Measurements from ENCODE around the gene GPATCH2.

Gene GPATCH2

GRCh38 chr1:217630711-217631591, at the start of gene GPATCH2, which contains the start of gene SPATA17:
Gene GPATCH2 (minus strand): TSS chr1:217631090. CDS start chr1:217630971, 119 bp downstream.
Gene SPATA17 (plus strand): TSS chr1:217631344. CDS start chr1:217631379, 35 bp downstream.
- H3K27ac ChIP-seq (ENCODE audit: low read depth in 2 of 2, low read length in 2 of 2) = peak within 1 kb of the TSS; percentile 81 to 88
- peak within 1 kb of the TSS; percentile 83 to 88 for H3K9ac ChIP-seq (ENCODE audit: low read depth in 1 of 2, low read length in 2 of 2)
- H3K9me3 ChIP-seq (ENCODE audit: control insufficient read depth in 2 of 2, low read length in 2 of 2) = no peaks in the 10 kb centered on the region
- H3K27me3 ChIP-seq (ENCODE audit: control insufficient read depth in 2 of 2, insufficient read depth in 2 of 2, low read length in 2 of 2) = no peaks in the 10 kb centered on the region
- no peaks in the 10 kb centered on the region for H3K36me3 ChIP-seq (ENCODE audit: control insufficient read depth in 2 of 2, insufficient read depth in 2 of 2, low read length in 2 of 2)
- peaks cover 7 to 22% of the 10 kb centered on the region in 2 donors for H3K4me1 ChIP-seq (ENCODE audit: control insufficient read depth in 2 of 2, insufficient read depth in 2 of 2, low read length in 2 of 2)
- peak within 1 kb of the TSS; percentile 87 to 97 for H3K4me3 ChIP-seq (ENCODE audit: low read length in 2 of 2)

GRCh38 chr1:217674028-217674729, 43.3 kb upstream of the GPATCH2 start:
- H3K36me3 ChIP-seq (ENCODE audit: control insufficient read depth in 2 of 2, insufficient read depth in 2 of 2, low read length in 2 of 2) = no peaks in the 10 kb centered on the region
- H3K9me3 ChIP-seq (ENCODE audit: control insufficient read depth in 2 of 2, low read length in 2 of 2) = no peaks in the 10 kb centered on the region
- H3K4me1 ChIP-seq (ENCODE audit: control insufficient read depth in 2 of 2, insufficient read depth in 2 of 2, low read length in 2 of 2) = no peaks in the 10 kb centered on the region
- H3K27me3 ChIP-seq (ENCODE audit: control insufficient read depth in 2 of 2, insufficient read depth in 2 of 2, low read length in 2 of 2) = no peaks in the 10 kb centered on the region
- no peak overlapping the region for H3K4me3 ChIP-seq (ENCODE audit: low read length in 2 of 2)
- H3K27ac ChIP-seq (ENCODE audit: low read depth in 2 of 2, low read length in 2 of 2) = no peak overlapping the region
- no peak overlapping the region for H3K9ac ChIP-seq (ENCODE audit: low read depth in 1 of 2, low read length in 2 of 2)

- no peak overlapping the region for H3K27ac ChIP-seq (ENCODE audit: low read depth in 2 of 2, low read length in 2 of 2)
- H3K36me3 ChIP-seq (ENCODE audit: control insufficient read depth in 2 of 2, insufficient read depth in 2 of 2, low read length in 2 of 2) = no peaks in the 10 kb centered on the region
- no peak overlapping the region for H3K4me3 ChIP-seq (ENCODE audit: low read length in 2 of 2)
- no peaks in the 10 kb centered on the region for H3K4me1 ChIP-seq (ENCODE audit: control insufficient read depth in 2 of 2, insufficient read depth in 2 of 2, low read length in 2 of 2)
- H3K27me3 ChIP-seq (ENCODE audit: control insufficient read depth in 2 of 2, insufficient read depth in 2 of 2, low read length in 2 of 2) = no peaks in the 10 kb centered on the region
- no peak overlapping the region for H3K9ac ChIP-seq (ENCODE audit: low read depth in 1 of 2, low read length in 2 of 2)
- H3K9me3 ChIP-seq (ENCODE audit: control insufficient read depth in 2 of 2, low read length in 2 of 2) = no peaks in the 10 kb centered on the region
Observed at GRCh38 chr1:217673387-217673786, 42.5 kb upstream of the GPATCH2 start.

- Histone ChIP-seq H3K9me3 (ENCODE audit: control insufficient read depth in 2 of 2, low read length in 2 of 2) (no peaks in the 10 kb centered on the region), H3K27me3 (ENCODE audit: control insufficient read depth in 2 of 2, insufficient read depth in 2 of 2, low read length in 2 of 2) (no peaks in the 10 kb centered on the region), H3K4me3 (ENCODE audit: low read length in 2 of 2) (no peak overlapping the region), H3K9ac (ENCODE audit: low read depth in 1 of 2, low read length in 2 of 2) (no peak overlapping the region), H3K4me1 (ENCODE audit: control insufficient read depth in 2 of 2, insufficient read depth in 2 of 2, low read length in 2 of 2) (no peaks in the 10 kb centered on the region), H3K36me3 (ENCODE audit: control insufficient read depth in 2 of 2, insufficient read depth in 2 of 2, low read length in 2 of 2) (no peaks in the 10 kb centered on the region), H3K27ac (ENCODE audit: low read depth in 2 of 2, low read length in 2 of 2) (no peak overlapping the region)
Observed at GRCh38 chr1:217668351-217668940, 37.6 kb upstream of the GPATCH2 start.

GRCh38 chr1:217661407-217661806, 30.5 kb upstream of the GPATCH2 start:
- Histone ChIP-seq H3K9me3 (ENCODE audit: control insufficient read depth in 2 of 2, low read length in 2 of 2) (no peaks in the 10 kb centered on the region), H3K4me3 (ENCODE audit: low read length in 2 of 2) (no peak overlapping the region), H3K36me3 (ENCODE audit: control insufficient read depth in 2 of 2, insufficient read depth in 2 of 2, low read length in 2 of 2) (no peaks in the 10 kb centered on the region), H3K9ac (ENCODE audit: low read depth in 1 of 2, low read length in 2 of 2) (no peak overlapping the region), H3K4me1 (ENCODE audit: control insufficient read depth in 2 of 2, insufficient read depth in 2 of 2, low read length in 2 of 2) (no peaks in the 10 kb centered on the region), H3K27me3 (ENCODE audit: control insufficient read depth in 2 of 2, insufficient read depth in 2 of 2, low read length in 2 of 2) (no peaks in the 10 kb centered on the region), H3K27ac (ENCODE audit: low read depth in 2 of 2, low read length in 2 of 2) (no peak overlapping the region)

GRCh38 chr1:217660353-217661062, 29.6 kb upstream of the GPATCH2 start:
- no peaks in the 10 kb centered on the region for H3K36me3 ChIP-seq (ENCODE audit: control insufficient read depth in 2 of 2, insufficient read depth in 2 of 2, low read length in 2 of 2)
- H3K9ac ChIP-seq (ENCODE audit: low read depth in 1 of 2, low read length in 2 of 2) = no peak overlapping the region
- H3K27ac ChIP-seq (ENCODE audit: low read depth in 2 of 2, low read length in 2 of 2) = no peak overlapping the region
- no peaks in the 10 kb centered on the region for H3K9me3 ChIP-seq (ENCODE audit: control insufficient read depth in 2 of 2, low read length in 2 of 2)
- no peaks in the 10 kb centered on the region for H3K4me1 ChIP-seq (ENCODE audit: control insufficient read depth in 2 of 2, insufficient read depth in 2 of 2, low read length in 2 of 2)
- no peak overlapping the region for H3K4me3 ChIP-seq (ENCODE audit: low read length in 2 of 2)
- no peaks in the 10 kb centered on the region for H3K27me3 ChIP-seq (ENCODE audit: control insufficient read depth in 2 of 2, insufficient read depth in 2 of 2, low read length in 2 of 2)

- Histone ChIP-seq H3K9ac (ENCODE audit: low read depth in 1 of 2, low read length in 2 of 2) (no peak overlapping the region), H3K27me3 (ENCODE audit: control insufficient read depth in 2 of 2, insufficient read depth in 2 of 2, low read length in 2 of 2) (no peaks in the 10 kb centered on the region), H3K36me3 (ENCODE audit: control insufficient read depth in 2 of 2, insufficient read depth in 2 of 2, low read length in 2 of 2) (no peaks in the 10 kb centered on the region), H3K9me3 (ENCODE audit: control insufficient read depth in 2 of 2, low read length in 2 of 2) (no peaks in the 10 kb centered on the region), H3K27ac (ENCODE audit: low read depth in 2 of 2, low read length in 2 of 2) (no peak overlapping the region), H3K4me3 (ENCODE audit: low read length in 2 of 2) (no peak overlapping the region), H3K4me1 (ENCODE audit: control insufficient read depth in 2 of 2, insufficient read depth in 2 of 2, low read length in 2 of 2) (no peaks in the 10 kb centered on the region)
Observed at GRCh38 chr1:217650674-217651073, 19.8 kb upstream of the GPATCH2 start.

GRCh38 chr1:217647791-217648190, 16.9 kb upstream of the GPATCH2 start:
- H3K9ac ChIP-seq (ENCODE audit: low read depth in 1 of 2, low read length in 2 of 2) = no peak overlapping the region

GRCh38 chr1:217642455-217642854, 11.6 kb upstream of the GPATCH2 start:
- Histone ChIP-seq H3K9ac (ENCODE audit: low read depth in 1 of 2, low read length in 2 of 2) (no peak overlapping the region), H3K27ac (ENCODE audit: low read depth in 2 of 2, low read length in 2 of 2) (no peak overlapping the region), H3K36me3 (ENCODE audit: control insufficient read depth in 2 of 2, insufficient read depth in 2 of 2, low read length in 2 of 2) (no peaks in the 10 kb centered on the region), H3K9me3 (ENCODE audit: control insufficient read depth in 2 of 2, low read length in 2 of 2) (no peaks in the 10 kb centered on the region), H3K4me3 (ENCODE audit: low read length in 2 of 2) (no peak overlapping the region), H3K4me1 (ENCODE audit: control insufficient read depth in 2 of 2, insufficient read depth in 2 of 2, low read length in 2 of 2) (no peaks in the 10 kb centered on the region), H3K27me3 (ENCODE audit: control insufficient read depth in 2 of 2, insufficient read depth in 2 of 2, low read length in 2 of 2) (no peaks in the 10 kb centered on the region)

More at GRCh38 chr1:217647791-217648190, 16.9 kb upstream of the GPATCH2 start:
- no peaks in the 10 kb centered on the region for H3K36me3 ChIP-seq (ENCODE audit: control insufficient read depth in 2 of 2, insufficient read depth in 2 of 2, low read length in 2 of 2)
- no peaks in the 10 kb centered on the region for H3K9me3 ChIP-seq (ENCODE audit: control insufficient read depth in 2 of 2, low read length in 2 of 2)
- H3K4me3 ChIP-seq (ENCODE audit: low read length in 2 of 2) = no peak overlapping the region
- no peak overlapping the region for H3K27ac ChIP-seq (ENCODE audit: low read depth in 2 of 2, low read length in 2 of 2)
- H3K27me3 ChIP-seq (ENCODE audit: control insufficient read depth in 2 of 2, insufficient read depth in 2 of 2, low read length in 2 of 2) = no peaks in the 10 kb centered on the region
- no peaks in the 10 kb centered on the region for H3K4me1 ChIP-seq (ENCODE audit: control insufficient read depth in 2 of 2, insufficient read depth in 2 of 2, low read length in 2 of 2)

All from mucosa of rectum (tissue), 2 donors.